ENCODE data around the gene HERC6. TPM values are rescaled to one million over a fixed set of nuclear protein-coding genes. Genes with fewer than 3 reads are reported as not detected.

HERC6 gene
- total and polyA plus RNA-seq, 2 donors (not counting 1 experiment from before 2014, with no cell fraction given): 5.1 to 10.9 TPM

- Histone ChIP-seq H4K20me1 (ENCODE audit: control insufficient read depth, insufficient read depth, low read length, poor library complexity, severe bottlenecking) (no peaks in the 10 kb centered on the region), H3K27ac (ENCODE audit: low read length in 2 of 2) (no peak overlapping the region), H3K4me1 (ENCODE audit: control insufficient read depth in 2 of 2, insufficient read depth in 2 of 2, low read length in 2 of 2) (no peaks in the 10 kb centered on the region), H3K9me3 (ENCODE audit: control extremely low read depth in 1 of 3, control insufficient read depth in 2 of 3, insufficient read depth in 1 of 3, low read length in 2 of 3) (no peaks in the 10 kb centered on the region), H3K27me3 (replicated peaks in 1 of 4; ENCODE audit: control extremely low read depth in 1 of 4, control insufficient read depth in 3 of 4, insufficient read depth in 4 of 4, low read length in 3 of 4) (no peaks in the 10 kb centered on the region), H2AFZ (ENCODE audit: insufficient read depth, low read depth, low read length, poor library complexity, severe bottlenecking) (no peak overlapping the region), H3K36me3 (replicated peaks in 1 of 2; ENCODE audit: control extremely low read depth in 1 of 2, control insufficient read depth in 1 of 2, extremely low read depth in 1 of 2, insufficient read depth in 2 of 2, low read length in 1 of 2) (peaks cover 0 to 22% of the 10 kb centered on the region in 2 experiments), H3K79me2 (ENCODE audit: control insufficient read depth, insufficient read depth, low read length) (no peaks in the 10 kb centered on the region), H3K4me2 (replicated peaks; ENCODE audit: low read depth, low read length, poor library complexity, severe bottlenecking) (no peak overlapping the region), H3K4me3 (ENCODE audit: control extremely low read depth in 1 of 5, extremely low read depth in 1 of 5, insufficient read depth in 1 of 5, low read depth in 2 of 5, low read length in 4 of 5) (no peak overlapping the region), H3K9ac (ENCODE audit: low read length) (no peak overlapping the region)
- H3K27ac Mint-ChIP-seq: no peak overlapping the region
- TF ChIP-seq CTCF (IDR thresholded peaks at IDR 0.05): no peak
- peaks cover 4% of the 10 kb centered on the region for H3K4me1 Mint-ChIP-seq
- H3K9me3 Mint-ChIP-seq (ENCODE audit: insufficient read depth): no peaks in the 10 kb centered on the region
- WGBS (ENCODE audit: insufficient coverage): no CpG with 5 or more reads among the region's 2 CpGs
- DNase-seq (peak; percentile 14), ATAC-seq (ENCODE audit: low read depth) (no peak)
- ChIA-PET CTCF (no interaction called here), POLR2A (no interaction called here)
- no peaks in the 10 kb centered on the region for H3K27me3 Mint-ChIP-seq
- no peak overlapping the region for H3K4me3 Mint-ChIP-seq
- intact Hi-C loops (cut with micrococcal nuclease): no loop called here
These were observed 19.7 kb downstream of the HERC6 start for GRCh38 chr4:88398381-88398780.

GRCh38 chr4:88409206-88409605 lies 30.6 kb downstream of the HERC6 start:
- ATAC-seq (ENCODE audit: low read depth): no peak
- Histone ChIP-seq H3K36me3 (replicated peaks in 1 of 2; ENCODE audit: control extremely low read depth in 1 of 2, control insufficient read depth in 1 of 2, extremely low read depth in 1 of 2, insufficient read depth in 2 of 2, low read length in 1 of 2) (peaks cover 2 to 11% of the 10 kb centered on the region in 2 experiments), H3K4me2 (replicated peaks; ENCODE audit: low read depth, low read length, poor library complexity, severe bottlenecking) (no peak overlapping the region), H3K27me3 (replicated peaks in 1 of 4; ENCODE audit: control extremely low read depth in 1 of 4, control insufficient read depth in 3 of 4, insufficient read depth in 4 of 4, low read length in 3 of 4) (no peaks in the 10 kb centered on the region), H4K20me1 (ENCODE audit: control insufficient read depth, insufficient read depth, low read length, poor library complexity, severe bottlenecking) (no peaks in the 10 kb centered on the region), H3K9ac (ENCODE audit: low read length) (no peak overlapping the region), H3K79me2 (ENCODE audit: control insufficient read depth, insufficient read depth, low read length) (no peaks in the 10 kb centered on the region), H3K4me1 (ENCODE audit: control insufficient read depth in 2 of 2, insufficient read depth in 2 of 2, low read length in 2 of 2) (no peaks in the 10 kb centered on the region), H3K9me3 (ENCODE audit: control extremely low read depth in 1 of 3, control insufficient read depth in 2 of 3, insufficient read depth in 1 of 3, low read length in 2 of 3) (peaks cover 0 to 1% (median 0%) of the 10 kb centered on the region in 3 donors), H3K27ac (ENCODE audit: low read length in 2 of 2) (no peak overlapping the region), H2AFZ (ENCODE audit: insufficient read depth, low read depth, low read length, poor library complexity, severe bottlenecking) (no peak overlapping the region), H3K4me3 (ENCODE audit: control extremely low read depth in 1 of 5, extremely low read depth in 1 of 5, insufficient read depth in 1 of 5, low read depth in 2 of 5, low read length in 4 of 5) (no peak overlapping the region)
- H3K27ac Mint-ChIP-seq: no peak overlapping the region
- WGBS (ENCODE audit: insufficient coverage): no CpG with 5 or more reads among the region's 2 CpGs
- no peak overlapping the region for H3K4me3 Mint-ChIP-seq
- intact Hi-C loops (cut with micrococcal nuclease): no loop called here
- no peaks in the 10 kb centered on the region for H3K27me3 Mint-ChIP-seq
- H3K9me3 Mint-ChIP-seq (ENCODE audit: insufficient read depth): no peaks in the 10 kb centered on the region
- TF ChIP-seq CTCF (IDR thresholded peaks at IDR 0.05) (no peak), EZH2 (IDR thresholded peaks at IDR 0.05; ENCODE audit: borderline replicate concordance, insufficient read depth, low read depth, low read length, poor library complexity, severe bottlenecking) (no peak)
- no peak for DNase-seq
- no peaks in the 10 kb centered on the region for H3K4me1 Mint-ChIP-seq
- POLR2A ChIA-PET: no interaction called here
- CTCF ChIA-PET: no interaction called here
